GM12878 (cell line): ENCODE measurements around the gene FBLN5. TPM values are rescaled to one million over a fixed set of nuclear protein-coding genes. Genes with fewer than 3 reads are reported as not detected.

ENCODE experiments used
- ATAC-seq: fragments of 200-7000 bp; cut with Tn5 transposase; 3 replicates; pipeline ENCODE4 v1.9.1; 2020; ENCODE audit warnings: mild to moderate bottlenecking, moderate library complexity
- BruUV-seq: library from RNA; stranded (reverse); fragments of 400-500 nt; replicated peaks from 2 replicates; lab custom pipeline; 2021; lab: Mats Ljungman, UMichigan
- CTCF ChIA-PET: fragments of 300-600 bp; sonication (Branson Sonifier 250); formaldehyde crosslinking; extraction: SDS; loops from one replicate; lab custom pipeline; 2021; ENCODE audit warnings: inconsistent platforms; lab: Yijun Ruan, JAX
- POLR2A ChIA-PET: fragments of 350-600 bp; formaldehyde crosslinking; extraction: SDS; loops from one replicate; lab custom pipeline; 2021; ENCODE audit warnings: inconsistent platforms; lab: Charles Lee
- RAD21 ChIA-PET: fragments of 300-600 bp; sonication (Branson Sonifier 250); formaldehyde crosslinking; loops from one replicate; lab custom pipeline; 2023; ENCODE audit warnings: antibody characterized with exemption; ENCODE audit not compliant: unreplicated experiment; lab: Charles Lee
- SMC1A ChIA-PET: fragments of 300-600 bp; sonication (Branson Sonifier 250); formaldehyde crosslinking; loops from one replicate; lab custom pipeline; 2023; ENCODE audit not compliant: unreplicated experiment, uncharacterized antibody; lab: Charles Lee
- DNase-seq: peaks from one replicate; pipeline ENCODE4 v3.0.0-alpha.2; 2011; ENCODE audit warnings: low read depth, low spot score
- FAIRE-seq: peaks from 3 replicates; lab custom pipeline; 2011; peaks lifted over from hg19 to GRCh38; lab: Jason Lieb, UNC
- H2AFZ ChIP-seq: 2 replicates; pipeline ENCODE4 v1.6.0; 2011; ENCODE audit warnings: low read depth, low read length, control low read depth; ENCODE audit not compliant: control insufficient read depth
- H3K27ac ChIP-seq: 2 replicates; pipeline ENCODE4 v1.5.1; 2011; ENCODE audit warnings: control low read depth; ENCODE audit not compliant: control insufficient read depth, insufficient read depth
- H3K27me3 ChIP-seq, 2 experiments: replicated peaks in 1 of 2; 2 replicates each; pipeline versions ENCODE4 v1.6.0 to v1.6.1; 2011; ENCODE audit warnings: low read length in 1 of 2; ENCODE audit not compliant: control insufficient read depth in 2 of 2, insufficient read depth in 2 of 2
- H3K36me3 ChIP-seq, 2 experiments: 2 replicates each; pipeline ENCODE4 v1.5.1; 2011; ENCODE audit warnings: low read length in 1 of 2; ENCODE audit not compliant: control insufficient read depth in 2 of 2, insufficient read depth in 2 of 2
- H3K4me1 ChIP-seq: 2 replicates; pipeline ENCODE4 v1.6.1; 2011; ENCODE audit warnings: mild to moderate bottlenecking, low read length, moderate library complexity, mixed read lengths; ENCODE audit not compliant: control insufficient read depth, insufficient read depth
- H3K4me2 ChIP-seq: 2 replicates; pipeline ENCODE4 v1.6.0; 2011; ENCODE audit warnings: control low read depth; ENCODE audit not compliant: control insufficient read depth, insufficient read depth
- H3K4me3 ChIP-seq: fragments of 200-600 bp; sonication (generic); 2 replicates; pipeline ENCODE4 v1.5.1; 2016
- H3K79me2 ChIP-seq: 2 replicates; pipeline ENCODE4 v1.6.0; 2011; ENCODE audit warnings: low read length; ENCODE audit not compliant: control insufficient read depth, insufficient read depth
- H3K9ac ChIP-seq: 2 replicates; pipeline ENCODE4 v1.8.0; 2011; ENCODE audit warnings: low read length, control low read depth, mixed read lengths; ENCODE audit not compliant: control insufficient read depth, insufficient read depth
- H3K9me3 ChIP-seq: replicated peaks from 3 replicates; pipeline ENCODE4 v1.5.1; 2011; ENCODE audit warnings: mild to moderate bottlenecking, low read length; ENCODE audit not compliant: control insufficient read depth, insufficient read depth
- H4K20me1 ChIP-seq: 2 replicates; pipeline ENCODE4 v1.6.0; 2011; ENCODE audit not compliant: control insufficient read depth, insufficient read depth
- CBX5 ChIP-seq: sonication (generic); IDR thresholded peaks from 2 replicates; pipeline ENCODE4 v1.6.1; 2016; ENCODE audit warnings: low read depth, moderate library complexity, mild to moderate bottlenecking, inconsistent platforms
- EZH2 ChIP-seq: IDR thresholded peaks from 2 replicates; pipeline ENCODE4 v1.6.1; 2012; ENCODE audit warnings: low read depth, mild to moderate bottlenecking, control low read depth, inconsistent platforms, low read length, borderline replicate concordance; ENCODE audit not compliant: control insufficient read depth
- GABPA ChIP-seq: IDR thresholded peaks from 2 replicates; pipeline ENCODE4 v1.6.1; 2014; ENCODE audit warnings: antibody characterized with exemption, low read depth, mild to moderate bottlenecking, inconsistent platforms
- HDAC6 ChIP-seq: fragments of 200-600 bp; sonication (generic); IDR thresholded peaks from one replicate; pipeline ENCODE4 v1.8.0; 2017; ENCODE audit warnings: antibody characterized with exemption; ENCODE audit not compliant: unreplicated experiment
- IKZF2 ChIP-seq, 2 experiments: fragments of 450-650 bp; IDR thresholded peaks; 2 replicates each; pipeline ENCODE4 v1.6.1; 2017; ENCODE audit warnings: mild to moderate bottlenecking in 2 of 2, moderate library complexity in 2 of 2
- MYB ChIP-seq: fragments of 150-350 bp; IDR thresholded peaks from 2 replicates; pipeline ENCODE4 v1.6.1; 2014; ENCODE audit warnings: mild to moderate bottlenecking, low read depth, low read length, borderline replicate concordance
- PAX8 ChIP-seq: fragments of 450-650 bp; IDR thresholded peaks from 2 replicates; pipeline ENCODE4 v1.6.1; 2017; ENCODE audit warnings: mild to moderate bottlenecking, moderate library complexity
- SIX5 ChIP-seq: IDR thresholded peaks from 2 replicates; pipeline ENCODE4 v1.6.1; 2011; ENCODE audit warnings: mild to moderate bottlenecking, low read depth, low read length, moderate library complexity; ENCODE audit not compliant: severe bottlenecking
- SMARCA5 ChIP-seq: fragments of 450-650 bp; IDR thresholded peaks from 2 replicates; pipeline ENCODE4 v1.6.1; 2017; ENCODE audit warnings: mild to moderate bottlenecking
- WRNIP1 ChIP-seq: IDR thresholded peaks from 2 replicates; pipeline ENCODE4 v1.6.1; 2011; ENCODE audit warnings: low read depth, low read length, improper control_type of control experiment, borderline replicate concordance
- WGBS: methylation state at CpG from one replicate; pipeline ENCODE4 v1.1.6; 2016; ENCODE audit warnings: low lambda C conversion rate; ENCODE audit not compliant: insufficient replicate concordance, insufficient coverage; ENCODE audit errors: missing lambda C conversion rate; 5-methylcytosine and 5-hydroxymethylcytosine counted together
- in situ Hi-C: fragments of 300-500 bp; cut with MboI; formaldehyde crosslinking; loops from 9 replicates; pipeline ENCODE4 v1.14.3; 2018; ENCODE audit warnings: mixed read lengths
- intact Hi-C: fragments of 100-400 bp; cut with micrococcal nuclease; formaldehyde crosslinking; loops from one replicate; pipeline ENCODE4 v1.14.2; 2022; ENCODE audit not compliant: unreplicated experiment
- polyA plus RNA-seq, 11 experiments: library from polyadenylated mRNA; depleted of rRNA in 4 of 11; unstranded in 6 of 11; stranded (reverse) in 5 of 11; fragments of >200 nt; fragmentation: Nextera tagmentation in 4 of 11; fragmentation: Illumina TruSeq in 1 of 11; extraction: Ambion mirVana in 4 of 11; extraction: Trizol in 1 of 11; gene quantifications; 1 replicate in 1 of 11; 2 replicates in 10 of 11; pipeline versions ENCODE4 v1.2.1 to v1.2.3, GENCODE V29; 2011 to 2016; ENCODE audit warnings: inconsistent platforms in 2 of 11, missing spikeins in 2 of 11, low read depth in 1 of 11
- total RNA-seq, 4 experiments: library from RNA; depleted of rRNA in 3 of 4; stranded (reverse); fragments of >200 nt in 3 of 4; fragmentation: Illumina TruSeq in 1 of 4; extraction: Trizol in 1 of 4; gene quantifications; 2 replicates each; pipeline versions ENCODE4 v1.2.1 to v1.2.3, GENCODE V29; 2013 to 2021
- TF ChIP-seq, protein P1 (sequence below): fragments of 450-650 bp; IDR thresholded peaks from 2 replicates; pipeline ENCODE4 v1.6.1; 2017; ENCODE audit warnings: mild to moderate bottlenecking, moderate library complexity
- TF ChIP-seq, protein P2 (sequence below): fragments of 450-650 bp; formaldehyde crosslinking; IDR thresholded peaks from 2 replicates; pipeline ENCODE4 v1.5.0; 2022; ENCODE audit warnings: mild to moderate bottlenecking, missing genetic modification characterization
- TF ChIP-seq, protein P3 (sequence below): fragments of 450-650 bp; IDR thresholded peaks from 2 replicates; pipeline ENCODE4 v1.6.1; 2016; ENCODE audit warnings: mild to moderate bottlenecking

FBLN5 gene
- total and polyA plus RNA-seq, 10 of the 15 experiments (the other 5 are each of a cell fraction or from before 2014, with no cell fraction given), result 0.03 to 0.64 (median 0.24) TPM

DNA sequence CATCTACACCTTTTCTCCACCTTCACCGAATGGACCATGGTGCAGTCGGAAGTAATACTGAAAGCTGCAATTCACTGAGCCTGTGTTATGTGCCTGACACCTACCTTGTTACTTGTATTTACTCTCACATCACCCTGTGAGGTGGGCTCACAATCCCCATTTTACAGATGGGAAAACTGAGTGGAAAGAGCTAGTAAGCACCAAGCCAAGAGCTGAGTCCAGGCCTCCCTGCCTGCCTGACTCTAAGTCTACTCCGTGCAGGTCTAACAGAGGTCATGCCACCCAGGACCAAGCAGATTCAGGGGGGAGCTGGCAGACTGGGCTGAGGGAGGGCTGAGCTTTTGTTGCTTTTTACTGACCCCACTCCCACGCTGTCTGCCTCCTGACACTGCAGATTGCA is 51.1 kb downstream of the FBLN5 start (continued):
- TF ChIP-seq, protein P1, sequence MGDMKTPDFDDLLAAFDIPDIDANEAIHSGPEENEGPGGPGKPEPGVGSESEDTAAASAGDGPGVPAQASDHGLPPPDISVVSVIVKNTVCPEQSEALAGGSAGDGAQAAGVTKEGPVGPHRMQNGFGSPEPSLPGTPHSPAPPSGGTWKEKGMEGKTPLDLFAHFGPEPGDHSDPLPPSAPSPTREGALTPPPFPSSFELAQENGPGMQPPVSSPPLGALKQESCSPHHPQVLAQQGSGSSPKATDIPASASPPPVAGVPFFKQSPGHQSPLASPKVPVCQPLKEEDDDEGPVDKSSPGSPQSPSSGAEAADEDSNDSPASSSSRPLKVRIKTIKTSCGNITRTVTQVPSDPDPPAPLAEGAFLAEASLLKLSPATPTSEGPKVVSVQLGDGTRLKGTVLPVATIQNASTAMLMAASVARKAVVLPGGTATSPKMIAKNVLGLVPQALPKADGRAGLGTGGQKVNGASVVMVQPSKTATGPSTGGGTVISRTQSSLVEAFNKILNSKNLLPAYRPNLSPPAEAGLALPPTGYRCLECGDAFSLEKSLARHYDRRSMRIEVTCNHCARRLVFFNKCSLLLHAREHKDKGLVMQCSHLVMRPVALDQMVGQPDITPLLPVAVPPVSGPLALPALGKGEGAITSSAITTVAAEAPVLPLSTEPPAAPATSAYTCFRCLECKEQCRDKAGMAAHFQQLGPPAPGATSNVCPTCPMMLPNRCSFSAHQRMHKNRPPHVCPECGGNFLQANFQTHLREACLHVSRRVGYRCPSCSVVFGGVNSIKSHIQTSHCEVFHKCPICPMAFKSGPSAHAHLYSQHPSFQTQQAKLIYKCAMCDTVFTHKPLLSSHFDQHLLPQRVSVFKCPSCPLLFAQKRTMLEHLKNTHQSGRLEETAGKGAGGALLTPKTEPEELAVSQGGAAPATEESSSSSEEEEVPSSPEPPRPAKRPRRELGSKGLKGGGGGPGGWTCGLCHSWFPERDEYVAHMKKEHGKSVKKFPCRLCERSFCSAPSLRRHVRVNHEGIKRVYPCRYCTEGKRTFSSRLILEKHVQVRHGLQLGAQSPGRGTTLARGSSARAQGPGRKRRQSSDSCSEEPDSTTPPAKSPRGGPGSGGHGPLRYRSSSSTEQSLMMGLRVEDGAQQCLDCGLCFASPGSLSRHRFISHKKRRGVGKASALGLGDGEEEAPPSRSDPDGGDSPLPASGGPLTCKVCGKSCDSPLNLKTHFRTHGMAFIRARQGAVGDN, result no peak
- no peak for TF ChIP-seq PAX8

DNA sequence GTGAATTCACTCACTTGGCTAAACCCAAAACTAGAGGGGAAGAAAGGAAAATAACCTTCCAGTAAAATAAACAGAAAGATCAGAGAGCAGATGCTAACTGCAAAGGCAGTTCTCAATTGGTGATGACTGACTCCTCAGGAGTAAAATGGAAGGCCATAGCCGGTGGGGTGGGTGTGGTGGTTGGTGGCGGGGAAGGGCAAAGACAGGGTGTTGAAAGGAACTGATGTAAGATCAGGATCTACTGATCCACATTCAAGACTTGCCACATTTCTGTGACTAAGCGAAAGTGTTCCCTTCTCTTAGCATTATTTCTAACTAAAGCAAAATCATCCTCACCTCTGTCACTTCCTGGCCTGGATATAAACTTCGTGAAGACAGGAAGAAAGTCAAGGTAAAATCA is 53.8 kb downstream of the FBLN5 start:
- DNase-seq (no peak), FAIRE-seq (no peak), ATAC-seq (no peak)
- in situ Hi-C loops (no loop called here), intact Hi-C loops (loop anchor here (2.0 kb wide), 1 partner anchor 243 kb away; no protein-coding TSS in a partner anchor)
- SMC1A ChIA-PET, result interaction anchor here (0.8 to 1.2 kb wide), 2 partner anchors 48 to 282 kb away, joined by 3 to 4 read pairs; no protein-coding TSS in a partner anchor
- Histone ChIP-seq H2AFZ (no peak overlapping the region), H3K27me3 (peaks cover 0 to 1% of the 10 kb centered on the region in 2 experiments; a peak in 1 of 4 replicates), H3K36me3 (no peaks in the 10 kb centered on the region), H3K4me3 (no peak overlapping the region), H3K27ac (no peak overlapping the region), H3K4me1 (no peaks in the 10 kb centered on the region), H3K79me2 (no peaks in the 10 kb centered on the region), H3K4me2 (no peak overlapping the region), H4K20me1 (no peaks in the 10 kb centered on the region), H3K9ac (no peak overlapping the region), H3K9me3 (no peaks in the 10 kb centered on the region)
- CTCF ChIA-PET, result interaction anchor here (1.5 kb wide), 1 partner anchor 16 kb away, joined by 6 read pairs; no protein-coding TSS in a partner anchor
- BruUV-seq, result no TSS peak
- WGBS, result 78% methylated on average over 4 of the region's 4 CpGs
- POLR2A ChIA-PET, result no interaction called here
- RAD21 ChIA-PET, result no interaction called here
- no peak for TF ChIP-seq MYB
- no peak for TF ChIP-seq WRNIP1
- no peak for TF ChIP-seq IKZF2 (IDR thresholded peaks at IDR 0.05)
- no peak for TF ChIP-seq SIX5
- TF ChIP-seq CBX5, result no peak
- TF ChIP-seq SMARCA5, result no peak
- no peak for TF ChIP-seq EZH2
- TF ChIP-seq HDAC6, result no peak
- no peak for TF ChIP-seq GABPA
- TF ChIP-seq, protein P2, sequence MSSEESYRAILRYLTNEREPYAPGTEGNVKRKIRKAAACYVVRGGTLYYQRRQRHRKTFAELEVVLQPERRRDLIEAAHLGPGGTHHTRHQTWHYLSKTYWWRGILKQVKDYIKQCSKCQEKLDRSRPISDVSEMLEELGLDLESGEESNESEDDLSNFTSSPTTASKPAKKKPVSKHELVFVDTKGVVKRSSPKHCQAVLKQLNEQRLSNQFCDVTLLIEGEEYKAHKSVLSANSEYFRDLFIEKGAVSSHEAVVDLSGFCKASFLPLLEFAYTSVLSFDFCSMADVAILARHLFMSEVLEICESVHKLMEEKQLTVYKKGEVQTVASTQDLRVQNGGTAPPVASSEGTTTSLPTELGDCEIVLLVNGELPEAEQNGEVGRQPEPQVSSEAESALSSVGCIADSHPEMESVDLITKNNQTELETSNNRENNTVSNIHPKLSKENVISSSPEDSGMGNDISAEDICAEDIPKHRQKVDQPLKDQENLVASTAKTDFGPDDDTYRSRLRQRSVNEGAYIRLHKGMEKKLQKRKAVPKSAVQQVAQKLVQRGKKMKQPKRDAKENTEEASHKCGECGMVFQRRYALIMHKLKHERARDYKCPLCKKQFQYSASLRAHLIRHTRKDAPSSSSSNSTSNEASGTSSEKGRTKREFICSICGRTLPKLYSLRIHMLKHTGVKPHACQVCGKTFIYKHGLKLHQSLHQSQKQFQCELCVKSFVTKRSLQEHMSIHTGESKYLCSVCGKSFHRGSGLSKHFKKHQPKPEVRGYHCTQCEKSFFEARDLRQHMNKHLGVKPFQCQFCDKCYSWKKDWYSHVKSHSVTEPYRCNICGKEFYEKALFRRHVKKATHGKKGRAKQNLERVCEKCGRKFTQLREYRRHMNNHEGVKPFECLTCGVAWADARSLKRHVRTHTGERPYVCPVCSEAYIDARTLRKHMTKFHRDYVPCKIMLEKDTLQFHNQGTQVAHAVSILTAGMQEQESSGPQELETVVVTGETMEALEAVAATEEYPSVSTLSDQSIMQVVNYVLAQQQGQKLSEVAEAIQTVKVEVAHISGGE (CRISPR knock-in tag), result no peak
- TF ChIP-seq, protein P3, sequence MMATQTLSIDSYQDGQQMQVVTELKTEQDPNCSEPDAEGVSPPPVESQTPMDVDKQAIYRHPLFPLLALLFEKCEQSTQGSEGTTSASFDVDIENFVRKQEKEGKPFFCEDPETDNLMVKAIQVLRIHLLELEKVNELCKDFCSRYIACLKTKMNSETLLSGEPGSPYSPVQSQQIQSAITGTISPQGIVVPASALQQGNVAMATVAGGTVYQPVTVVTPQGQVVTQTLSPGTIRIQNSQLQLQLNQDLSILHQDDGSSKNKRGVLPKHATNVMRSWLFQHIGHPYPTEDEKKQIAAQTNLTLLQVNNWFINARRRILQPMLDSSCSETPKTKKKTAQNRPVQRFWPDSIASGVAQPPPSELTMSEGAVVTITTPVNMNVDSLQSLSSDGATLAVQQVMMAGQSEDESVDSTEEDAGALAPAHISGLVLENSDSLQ, result no peak
- TF ChIP-seq PAX8, result no peak
